Activated T-helper 2 cell treated with anti-CD3 and anti-CD28 coated beads, Interferon-gamma antibody, Interleukin-2, Interleukin-4, amounts not matched to agents 10 μg/mL and 5 μg/mL and 100 μg/mL, durations not matched to agents 14 hours and 24 hours and 36 hours (primary cell): ENCODE results near the gene SLC8A3. TPM values are rescaled to one million over a fixed set of nuclear protein-coding genes. Genes with fewer than 3 reads are reported as not detected.

Experiments
- DNase-seq: peaks from one replicate; pipeline ENCODE4 v3.0.0; 2021; ENCODE audit warnings: low spot score
- H3K27ac Mint-ChIP-seq: one replicate; pipeline ENCODE4 v1.8.0; 2021; ENCODE audit warnings: mixed read lengths
- H3K27me3 Mint-ChIP-seq: one replicate; pipeline ENCODE4 v1.8.0; 2021; ENCODE audit warnings: low read depth, mixed read lengths
- H3K36me3 Mint-ChIP-seq: one replicate; pipeline ENCODE4 v1.8.0; 2021; ENCODE audit warnings: low read depth, mixed read lengths
- H3K4me1 Mint-ChIP-seq: one replicate; pipeline ENCODE4 v1.8.0; 2021; ENCODE audit warnings: low read depth, mixed read lengths
- H3K4me3 Mint-ChIP-seq: one replicate; pipeline ENCODE4 v1.8.0; 2021; ENCODE audit warnings: low read depth, mild to moderate bottlenecking, moderate library complexity, mixed read lengths
- H3K9me3 Mint-ChIP-seq: one replicate; pipeline ENCODE4 v1.8.0; 2021; ENCODE audit warnings: mixed read lengths
- intact Hi-C: fragments of 100-400 bp; cut with micrococcal nuclease; formaldehyde crosslinking; loops from one replicate; pipeline ENCODE4 v1.15.1; 2023
- total RNA-seq: library from RNA; stranded (reverse); gene quantifications from 2 replicates; pipeline ENCODE4 v1.2.3, GENCODE V29; 2022

The SLC8A3 gene
- total RNA-seq, 1 donor from 2014 or later = 0.32 TPM

GRCh38 chr14:70162358-70162757 is 26.4 kb downstream of the SLC8A3 start:
- Mint-ChIP-seq H3K4me1 (no peaks in the 10 kb centered on the region), H3K27ac (no peak overlapping the region), H3K27me3 (peaks cover 7% of the 10 kb centered on the region), H3K9me3 (no peaks in the 10 kb centered on the region), H3K36me3 (no peaks in the 10 kb centered on the region), H3K4me3 (no peak overlapping the region)
- intact Hi-C loops = no loop called here
- no peak for DNase-seq

DNA sequence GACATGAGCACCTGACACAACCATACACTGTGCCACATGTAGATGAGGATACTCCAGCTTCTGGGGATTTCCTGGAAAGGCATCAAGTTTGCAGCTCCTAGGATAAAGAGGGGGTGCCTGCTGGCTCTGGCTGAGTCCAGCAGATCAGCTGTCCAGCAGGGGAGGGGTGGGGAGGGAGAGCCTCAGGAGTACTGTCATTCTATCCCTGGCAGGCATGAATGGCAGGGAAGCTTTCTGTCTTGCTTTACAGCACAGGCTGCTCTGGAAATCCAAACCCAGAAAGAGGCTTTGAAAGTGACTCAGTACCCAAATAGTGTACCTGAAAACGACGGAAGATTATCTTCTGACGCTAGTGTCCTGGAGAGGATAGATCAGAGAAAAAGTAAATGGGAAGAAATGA is 32.2 kb downstream of the SLC8A3 start:
- peaks cover 2% of the 10 kb centered on the region for H3K27me3 Mint-ChIP-seq
- no peaks in the 10 kb centered on the region for H3K4me1 Mint-ChIP-seq
- no peak for DNase-seq
- no peaks in the 10 kb centered on the region for H3K9me3 Mint-ChIP-seq
- H3K4me3 Mint-ChIP-seq = no peak overlapping the region
- H3K36me3 Mint-ChIP-seq = no peaks in the 10 kb centered on the region
- no peak overlapping the region for H3K27ac Mint-ChIP-seq
- intact Hi-C loops = no loop called here

- intact Hi-C loops = no loop called here
- Mint-ChIP-seq H3K4me1 (no peaks in the 10 kb centered on the region), H3K9me3 (no peaks in the 10 kb centered on the region), H3K36me3 (no peaks in the 10 kb centered on the region), H3K4me3 (no peak overlapping the region), H3K27ac (no peak overlapping the region), H3K27me3 (peaks cover 2% of the 10 kb centered on the region)
- DNase-seq = no peak
These were observed 36.0 kb downstream of the SLC8A3 start for GRCh38 chr14:70152704-70153103.

DNA sequence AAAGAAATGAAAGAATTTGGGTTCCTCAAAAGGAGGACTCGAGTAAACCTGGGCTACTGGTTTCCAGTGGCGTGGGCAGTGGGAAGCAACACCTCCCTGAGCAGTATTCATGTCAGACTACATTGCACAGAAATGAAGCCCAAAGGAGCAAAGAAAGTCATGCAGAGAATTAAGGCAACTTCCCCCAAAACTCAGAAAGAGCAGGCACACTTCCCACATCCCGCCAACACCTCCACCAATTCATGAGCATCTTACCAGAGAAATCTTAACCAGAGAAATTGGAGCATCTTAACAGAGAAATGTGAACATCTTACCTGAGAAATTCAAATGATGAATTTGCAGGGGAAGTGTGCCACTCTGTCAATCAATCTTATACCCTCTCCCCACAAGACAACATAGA is 36.7 kb downstream of the SLC8A3 start:
- H3K9me3 Mint-ChIP-seq = no peaks in the 10 kb centered on the region
- intact Hi-C loops = no loop called here
- no peak for DNase-seq
- H3K4me3 Mint-ChIP-seq = no peak overlapping the region
- no peak overlapping the region for H3K27ac Mint-ChIP-seq
- H3K27me3 Mint-ChIP-seq = peaks cover 2% of the 10 kb centered on the region
- no peaks in the 10 kb centered on the region for H3K4me1 Mint-ChIP-seq
- no peaks in the 10 kb centered on the region for H3K36me3 Mint-ChIP-seq

- H3K27ac Mint-ChIP-seq = no peak overlapping the region
- H3K36me3 Mint-ChIP-seq = no peaks in the 10 kb centered on the region
- no peak for DNase-seq
- H3K4me3 Mint-ChIP-seq = no peak overlapping the region
- no peaks in the 10 kb centered on the region for H3K4me1 Mint-ChIP-seq
- peaks cover 3% of the 10 kb centered on the region for H3K27me3 Mint-ChIP-seq
- no peaks in the 10 kb centered on the region for H3K9me3 Mint-ChIP-seq
- intact Hi-C loops = no loop called here
These were observed 39.1 kb downstream of the SLC8A3 start for GRCh38 chr14:70149596-70150165.

DNA sequence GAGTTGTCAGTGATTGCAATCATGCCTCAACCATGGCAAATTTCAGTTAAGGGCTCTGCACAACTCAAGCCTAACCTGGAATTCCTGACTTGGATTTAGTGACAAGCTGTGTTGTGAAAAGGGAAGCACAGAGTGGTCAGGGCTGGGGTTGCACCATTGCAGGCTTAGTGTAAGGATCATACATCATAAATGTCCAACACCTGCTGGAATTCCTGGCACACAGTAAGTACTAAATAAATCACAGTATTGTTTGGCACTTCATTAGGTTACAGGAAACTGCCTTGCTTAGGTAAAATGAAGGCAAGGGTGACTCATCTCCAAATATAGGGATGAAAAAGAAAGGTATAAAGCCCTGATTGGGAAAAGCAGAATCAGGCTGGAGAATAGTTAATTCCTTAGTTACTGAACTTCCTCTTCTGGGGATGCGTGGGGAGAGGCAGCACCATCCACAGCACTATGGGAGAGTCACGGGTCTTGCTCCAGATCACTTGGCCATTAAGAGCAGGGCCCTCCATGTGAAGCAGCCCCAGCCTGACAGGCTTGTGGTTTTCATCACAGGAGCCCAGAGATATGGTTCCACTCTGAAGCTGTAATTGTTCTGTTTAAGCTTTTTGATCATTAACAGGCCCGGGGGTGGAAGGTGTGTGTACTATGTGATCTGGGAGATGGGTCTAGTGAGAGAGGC is 39.7 kb downstream of the SLC8A3 start:
- H3K36me3 Mint-ChIP-seq = no peaks in the 10 kb centered on the region
- no peak overlapping the region for H3K4me3 Mint-ChIP-seq
- no peaks in the 10 kb centered on the region for H3K9me3 Mint-ChIP-seq
- H3K4me1 Mint-ChIP-seq = no peaks in the 10 kb centered on the region
- no peak overlapping the region for H3K27ac Mint-ChIP-seq
- peaks cover 4% of the 10 kb centered on the region for H3K27me3 Mint-ChIP-seq
- no peak for DNase-seq
- intact Hi-C loops = no loop called here

DNA sequence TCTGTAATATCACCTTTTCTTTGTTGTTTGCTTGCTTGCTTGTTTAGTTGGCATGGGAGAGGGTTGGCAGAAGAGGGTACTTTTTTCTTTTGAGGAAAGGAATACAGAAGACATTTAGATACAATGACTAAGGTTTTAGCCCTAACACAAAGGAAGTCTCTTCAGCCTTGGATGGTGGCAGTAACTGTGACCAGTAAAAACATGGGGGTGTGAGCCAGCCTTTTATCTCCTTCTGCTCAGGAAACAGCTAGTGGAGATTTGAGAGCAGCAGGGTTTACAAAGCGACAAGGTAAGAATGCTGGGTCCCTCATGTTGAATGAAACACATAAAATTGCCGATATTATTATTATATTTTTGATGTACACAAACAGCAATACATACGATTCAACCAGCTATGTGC is 40.4 kb downstream of the SLC8A3 start:
- H3K4me3 Mint-ChIP-seq = no peak overlapping the region
- no peaks in the 10 kb centered on the region for H3K36me3 Mint-ChIP-seq
- peaks cover 4% of the 10 kb centered on the region for H3K27me3 Mint-ChIP-seq
- H3K27ac Mint-ChIP-seq = no peak overlapping the region
- intact Hi-C loops = no loop called here
- DNase-seq = no peak
- H3K9me3 Mint-ChIP-seq = no peaks in the 10 kb centered on the region
- H3K4me1 Mint-ChIP-seq = no peaks in the 10 kb centered on the region

DNA sequence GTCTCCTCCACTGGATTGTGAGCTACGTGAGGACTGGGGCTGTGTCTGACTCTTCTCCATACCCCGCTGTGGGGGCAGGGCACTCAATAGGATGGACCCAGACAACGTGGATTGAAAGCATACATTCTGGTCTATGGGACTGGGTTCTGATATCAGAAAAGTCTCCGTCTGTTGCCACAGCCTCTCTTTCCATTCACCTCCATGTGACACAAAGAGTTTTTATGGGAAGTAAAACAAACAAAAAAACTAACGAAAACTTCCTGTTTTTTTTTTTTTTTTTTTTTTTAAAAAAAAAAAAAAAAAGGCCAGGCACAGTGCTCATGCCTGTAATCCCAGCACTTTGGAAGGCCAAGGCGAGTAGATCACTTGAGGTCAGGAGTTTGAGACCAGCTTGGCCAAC is 44.7 kb downstream of the SLC8A3 start:
- Mint-ChIP-seq H3K36me3 (no peaks in the 10 kb centered on the region), H3K27ac (no peak overlapping the region), H3K9me3 (no peaks in the 10 kb centered on the region), H3K27me3 (peaks cover 10% of the 10 kb centered on the region), H3K4me1 (no peaks in the 10 kb centered on the region), H3K4me3 (no peak overlapping the region)
- intact Hi-C loops = no loop called here
- DNase-seq = no peak

- DNase-seq = no peak
- H3K27ac Mint-ChIP-seq = no peak overlapping the region
- peaks cover 10% of the 10 kb centered on the region for H3K27me3 Mint-ChIP-seq
- H3K36me3 Mint-ChIP-seq = no peaks in the 10 kb centered on the region
- intact Hi-C loops = no loop called here
- H3K9me3 Mint-ChIP-seq = no peaks in the 10 kb centered on the region
- no peaks in the 10 kb centered on the region for H3K4me1 Mint-ChIP-seq
- no peak overlapping the region for H3K4me3 Mint-ChIP-seq
These were observed 45.4 kb downstream of the SLC8A3 start for GRCh38 chr14:70143306-70143705.

DNA sequence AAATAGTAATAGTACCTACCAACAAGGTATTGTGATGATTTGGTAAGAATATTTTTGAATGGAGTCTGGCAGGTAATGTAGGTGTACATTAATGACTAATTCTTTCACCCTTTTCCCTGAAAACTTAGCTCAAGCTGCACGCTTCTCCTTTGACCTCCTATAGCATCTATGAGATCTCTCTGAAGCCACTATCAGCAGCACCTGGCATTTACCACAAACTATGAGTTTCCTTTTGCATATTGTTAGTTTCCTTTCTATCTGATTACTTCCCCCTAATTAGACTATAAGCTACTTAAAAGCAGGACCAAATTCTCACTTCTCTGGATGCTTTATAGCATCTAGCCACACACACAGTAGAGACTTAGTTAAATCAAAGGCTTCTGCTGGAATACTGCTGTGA is 48.1 kb downstream of the SLC8A3 start:
- Mint-ChIP-seq H3K4me1 (no peaks in the 10 kb centered on the region), H3K27me3 (peaks cover 13% of the 10 kb centered on the region), H3K36me3 (no peaks in the 10 kb centered on the region), H3K9me3 (no peaks in the 10 kb centered on the region), H3K4me3 (no peak overlapping the region), H3K27ac (no peak overlapping the region)
- intact Hi-C loops = no loop called here
- DNase-seq = no peak

DNA sequence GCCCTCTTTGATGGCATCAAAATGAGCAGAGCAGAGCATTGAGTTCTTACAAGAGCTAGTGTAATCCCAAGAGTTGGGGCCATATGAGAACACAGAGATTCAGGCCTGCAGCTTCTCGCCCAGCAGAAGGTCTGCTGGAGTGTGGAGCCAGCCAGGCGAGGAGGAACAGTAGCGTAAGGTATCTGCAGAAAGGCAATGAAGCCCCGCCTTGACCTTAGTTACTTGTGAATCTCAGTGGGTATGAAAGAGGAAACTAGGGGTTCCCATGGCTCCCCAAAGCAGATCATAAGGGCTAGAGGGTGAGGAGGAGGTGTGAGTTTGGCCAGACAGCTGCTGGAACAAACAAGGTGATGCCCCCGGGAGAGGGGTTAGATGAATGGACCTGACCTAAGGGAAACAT is 49.4 kb downstream of the SLC8A3 start:
- no peaks in the 10 kb centered on the region for H3K36me3 Mint-ChIP-seq
- no peak overlapping the region for H3K27ac Mint-ChIP-seq
- H3K9me3 Mint-ChIP-seq = no peaks in the 10 kb centered on the region
- peaks cover 15% of the 10 kb centered on the region for H3K27me3 Mint-ChIP-seq
- no peaks in the 10 kb centered on the region for H3K4me1 Mint-ChIP-seq
- intact Hi-C loops = no loop called here
- DNase-seq = no peak
- H3K4me3 Mint-ChIP-seq = no peak overlapping the region

- H3K36me3 Mint-ChIP-seq = no peaks in the 10 kb centered on the region
- H3K27me3 Mint-ChIP-seq = peaks cover 13% of the 10 kb centered on the region
- H3K4me1 Mint-ChIP-seq = no peaks in the 10 kb centered on the region
- H3K27ac Mint-ChIP-seq = no peak overlapping the region
- no peaks in the 10 kb centered on the region for H3K9me3 Mint-ChIP-seq
- no peak overlapping the region for H3K4me3 Mint-ChIP-seq
- no peak for DNase-seq
- intact Hi-C loops = no loop called here
These were observed 51.0 kb downstream of the SLC8A3 start for GRCh38 chr14:70137788-70138187.

DNA sequence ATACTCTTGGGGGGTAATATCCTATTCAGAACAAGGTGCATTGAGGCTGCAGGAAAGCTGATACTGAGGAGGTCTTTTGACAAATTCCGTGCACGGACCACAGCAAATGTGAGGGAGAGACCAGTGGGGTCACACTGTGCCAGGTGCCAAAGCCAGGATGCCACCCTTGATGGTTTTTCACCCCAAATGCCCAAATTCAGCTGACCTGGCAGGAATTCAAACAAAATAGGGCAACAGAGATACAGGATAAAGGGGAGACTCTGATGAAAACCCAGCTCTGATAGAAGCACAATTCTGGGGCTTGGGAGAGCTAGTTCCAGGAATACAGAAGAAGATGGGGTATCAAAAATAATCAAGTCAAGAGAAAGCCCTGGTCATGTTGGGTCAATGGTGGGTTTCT is 55.3 kb downstream of the SLC8A3 start:
- Mint-ChIP-seq H3K36me3 (no peaks in the 10 kb centered on the region), H3K9me3 (no peaks in the 10 kb centered on the region), H3K27ac (no peak overlapping the region), H3K27me3 (peaks cover 27% of the 10 kb centered on the region), H3K4me1 (no peaks in the 10 kb centered on the region), H3K4me3 (no peak overlapping the region)
- DNase-seq = no peak
- intact Hi-C loops = no loop called here

DNA sequence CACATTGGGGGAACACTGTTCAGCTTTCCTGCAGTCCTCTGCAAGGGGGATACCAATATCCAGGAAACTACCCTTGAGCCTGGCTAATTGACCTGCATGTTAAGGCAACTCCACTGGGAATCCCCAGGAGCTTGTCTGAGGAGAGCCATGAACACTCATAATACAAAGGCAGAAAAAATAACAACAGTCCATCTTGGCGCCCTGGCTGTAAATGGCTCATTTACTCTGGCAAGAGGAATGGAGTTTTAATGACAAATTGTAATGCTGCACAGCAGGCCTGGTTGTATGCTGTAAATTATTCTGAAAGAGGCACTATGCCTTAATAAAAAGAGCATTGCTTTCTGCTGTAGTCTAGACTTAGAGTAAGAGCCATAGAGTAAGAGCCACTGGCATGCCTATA is 58.3 kb downstream of the SLC8A3 start:
- Mint-ChIP-seq H3K27me3 (peaks cover 28% of the 10 kb centered on the region), H3K4me3 (no peak overlapping the region), H3K9me3 (no peaks in the 10 kb centered on the region), H3K36me3 (no peaks in the 10 kb centered on the region), H3K4me1 (no peaks in the 10 kb centered on the region), H3K27ac (no peak overlapping the region)
- DNase-seq = no peak
- intact Hi-C loops = no loop called here
